CD4-positive, alpha-beta T cell treated with Interleukin-2 at 100 ng/mL for 4 hours (primary cell): ENCODE data around the gene IKBKE.

Source experiments
- DNase-seq: peaks from one replicate; pipeline ENCODE4 v3.0.0-alpha.2; 2020; ENCODE audit warnings: low spot score

Gene IKBKE

GRCh38 chr1:206541236-206541833, 71.1 kb downstream of the IKBKE start:
- no peak for DNase-seq

GRCh38 chr1:206544562-206545257, 74.4 kb downstream of the IKBKE start:
- DNase-seq = peak; percentile 85

- DNase-seq = no peak
Observed at GRCh38 chr1:206545351-206545750, 75.1 kb downstream of the IKBKE start.
